Measurements from ENCODE around the gene WNT10A.

DNA sequence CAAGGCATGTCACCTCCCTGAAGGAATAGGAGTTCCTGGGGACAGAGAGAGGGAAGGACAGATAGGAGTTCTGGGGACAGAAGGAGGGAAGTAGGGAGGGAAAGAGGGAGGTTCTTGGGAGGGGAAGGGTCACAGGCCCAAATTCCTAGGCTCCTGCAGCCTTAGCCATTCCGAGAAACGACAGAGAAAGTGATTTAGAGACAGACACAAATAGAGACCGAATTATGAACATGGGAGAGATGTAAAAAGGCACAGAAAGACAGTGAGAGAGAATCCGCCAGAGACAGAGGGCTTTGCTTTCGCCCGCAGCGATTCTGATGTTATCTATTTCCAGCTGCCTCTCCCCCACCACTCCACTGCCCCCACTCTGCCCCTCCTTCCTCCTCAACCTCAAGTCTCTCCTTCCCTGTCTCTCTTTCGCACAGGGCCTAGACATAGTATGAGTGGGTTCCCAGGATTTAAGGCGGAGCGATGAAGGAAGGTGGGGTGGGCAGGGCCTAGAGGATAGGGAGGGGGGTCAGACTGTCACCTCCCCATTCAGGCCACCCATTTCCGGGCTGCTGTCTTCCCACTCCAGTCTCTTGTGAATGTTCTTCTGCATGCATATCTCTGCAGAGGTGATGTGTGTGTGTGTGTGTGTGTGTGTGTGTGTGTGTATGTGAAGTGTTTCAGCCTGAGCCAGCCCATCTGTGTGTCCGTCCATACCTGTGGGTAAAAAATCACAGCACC is 24.3 kb upstream of the WNT10A start:
- TF ChIP-seq, protein P1, sequence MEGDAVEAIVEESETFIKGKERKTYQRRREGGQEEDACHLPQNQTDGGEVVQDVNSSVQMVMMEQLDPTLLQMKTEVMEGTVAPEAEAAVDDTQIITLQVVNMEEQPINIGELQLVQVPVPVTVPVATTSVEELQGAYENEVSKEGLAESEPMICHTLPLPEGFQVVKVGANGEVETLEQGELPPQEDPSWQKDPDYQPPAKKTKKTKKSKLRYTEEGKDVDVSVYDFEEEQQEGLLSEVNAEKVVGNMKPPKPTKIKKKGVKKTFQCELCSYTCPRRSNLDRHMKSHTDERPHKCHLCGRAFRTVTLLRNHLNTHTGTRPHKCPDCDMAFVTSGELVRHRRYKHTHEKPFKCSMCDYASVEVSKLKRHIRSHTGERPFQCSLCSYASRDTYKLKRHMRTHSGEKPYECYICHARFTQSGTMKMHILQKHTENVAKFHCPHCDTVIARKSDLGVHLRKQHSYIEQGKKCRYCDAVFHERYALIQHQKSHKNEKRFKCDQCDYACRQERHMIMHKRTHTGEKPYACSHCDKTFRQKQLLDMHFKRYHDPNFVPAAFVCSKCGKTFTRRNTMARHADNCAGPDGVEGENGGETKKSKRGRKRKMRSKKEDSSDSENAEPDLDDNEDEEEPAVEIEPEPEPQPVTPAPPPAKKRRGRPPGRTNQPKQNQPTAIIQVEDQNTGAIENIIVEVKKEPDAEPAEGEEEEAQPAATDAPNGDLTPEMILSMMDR (IDR thresholded peaks at IDR 0.05), result no peak
- TF ChIP-seq POLR2A (IDR thresholded peaks at IDR 0.05), result no peak

All from testis (tissue), 2 donors.